OCI-LY1 (cell line): ENCODE measurements around the gene ZDHHC14.

Experiments used
- CTCF ChIP-seq: fragments of 200-600 bp; sonication (generic), shearing (Covaris generic); IDR thresholded peaks from 2 replicates; pipeline ENCODE4 v1.5.1; 2017; ENCODE audit warnings: mild to moderate bottlenecking, antibody characterized with exemption, low read length, moderate library complexity, mixed read lengths
- EZH2 ChIP-seq: fragments of 200-600 bp; sonication (generic), shearing (Covaris generic); IDR thresholded peaks from 2 replicates; pipeline ENCODE4 v1.8.0; 2017; ENCODE audit warnings: borderline replicate concordance, mixed run types, mild to moderate bottlenecking, antibody characterized with exemption, low read length, moderate library complexity, mixed read lengths

DNA sequence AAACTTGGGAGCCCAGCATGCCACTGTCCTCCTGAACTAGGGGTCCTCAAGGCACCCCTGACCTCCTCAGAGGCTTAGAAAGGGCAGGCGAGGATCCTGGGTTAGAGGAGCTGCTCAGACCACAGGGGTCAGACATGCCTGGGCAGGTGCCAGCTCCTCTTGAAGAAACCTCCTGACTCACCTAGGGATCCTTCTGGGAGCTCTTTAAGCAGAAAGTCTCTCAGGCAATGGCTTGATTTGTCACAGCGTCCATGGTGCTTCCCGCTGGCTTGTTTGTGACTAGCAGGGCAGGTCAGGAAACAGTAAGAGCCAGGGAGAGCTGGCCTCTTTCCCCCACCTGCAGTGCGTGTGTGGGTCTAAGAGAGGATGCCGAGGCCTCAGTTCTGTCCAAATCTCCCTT lies 267.6 kb downstream of the ZDHHC14 start:
- no peak for TF ChIP-seq CTCF
- TF ChIP-seq EZH2, result no peak
